KOPT-K1 (cell line): ENCODE data around the gene DMC1.
"Not testable (repeated sequence)": the region's sequence is repeated elsewhere in the genome, so short reads cannot be mapped to it uniquely, and the experiment has no call there.

Experiments
- H3K27ac ChIP-seq: fragments of 200-600 bp; sonication (generic); 2 replicates; pipeline ENCODE4 v1.5.1; 2016; ENCODE audit warnings: antibody characterized with exemption, mild to moderate bottlenecking, low read depth, low read length; ENCODE audit not compliant: poor library complexity, severe bottlenecking
- H3K36me3 ChIP-seq: fragments of 200-600 bp; sonication (generic); 2 replicates; pipeline ENCODE4 v1.5.1; 2017; ENCODE audit warnings: antibody characterized with exemption, mild to moderate bottlenecking, low read length, moderate library complexity; ENCODE audit not compliant: insufficient read depth
- H3K9me3 ChIP-seq: fragments of 200-600 bp; sonication (generic); 2 replicates; pipeline ENCODE4 v1.5.1; 2017; ENCODE audit warnings: antibody characterized with exemption, low read length, mild to moderate bottlenecking; ENCODE audit not compliant: insufficient read depth, poor library complexity, severe bottlenecking

Gene DMC1, protein sequence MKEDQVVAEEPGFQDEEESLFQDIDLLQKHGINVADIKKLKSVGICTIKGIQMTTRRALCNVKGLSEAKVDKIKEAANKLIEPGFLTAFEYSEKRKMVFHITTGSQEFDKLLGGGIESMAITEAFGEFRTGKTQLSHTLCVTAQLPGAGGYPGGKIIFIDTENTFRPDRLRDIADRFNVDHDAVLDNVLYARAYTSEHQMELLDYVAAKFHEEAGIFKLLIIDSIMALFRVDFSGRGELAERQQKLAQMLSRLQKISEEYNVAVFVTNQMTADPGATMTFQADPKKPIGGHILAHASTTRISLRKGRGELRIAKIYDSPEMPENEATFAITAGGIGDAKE

DNA sequence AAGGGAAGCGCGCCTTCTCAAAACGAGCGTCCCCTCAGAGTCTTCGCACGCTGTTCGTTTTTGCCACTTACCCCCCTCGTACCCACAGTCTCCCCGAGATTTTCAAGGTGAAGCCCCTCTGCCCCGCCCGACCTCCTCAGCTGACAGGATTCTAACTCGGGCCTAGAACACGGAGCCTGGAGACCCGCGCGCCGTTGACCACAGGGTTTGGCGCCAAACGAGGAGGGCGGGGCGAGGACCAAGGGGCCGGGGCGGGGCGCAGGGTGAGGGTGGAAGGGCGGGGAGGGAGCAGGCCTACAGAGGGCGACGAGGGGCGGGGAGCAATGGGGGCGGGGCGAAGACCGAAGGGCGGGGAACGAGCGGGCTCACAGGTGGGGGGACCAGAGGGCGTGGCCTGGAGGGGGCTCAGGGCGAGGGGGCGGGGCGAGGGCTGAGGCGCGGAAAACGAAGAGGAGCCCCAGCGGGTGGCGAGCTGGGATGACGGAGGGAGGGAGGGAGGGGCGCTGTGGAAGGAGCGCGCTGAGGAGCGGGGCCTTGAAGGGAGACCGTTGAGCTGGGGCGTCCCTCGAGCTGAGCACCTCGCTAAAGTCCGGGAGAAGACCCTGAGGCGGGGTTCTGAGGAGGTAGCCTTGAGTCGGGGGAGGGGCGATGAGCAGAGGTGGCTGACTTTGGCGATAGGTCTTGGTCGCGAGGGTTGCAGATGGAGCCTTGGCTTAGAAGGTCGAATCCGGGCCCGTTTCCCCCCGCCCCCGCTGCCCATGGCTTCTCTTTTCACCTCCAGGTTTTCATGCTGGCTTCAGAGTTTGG lies at the start of gene DMC1:
TSS of gene DMC1 (minus strand) at position 212 of the 807 bp plus-strand sequence. CDS start 1,927 bp downstream, outside the sequence.
- H3K27ac ChIP-seq: peak within 1 kb of the TSS; percentile 88
- no peaks in the 10 kb centered on the region for H3K9me3 ChIP-seq
- H3K36me3 ChIP-seq: 0 out of 2 replicates have a peak, but pooled peaks cover 18% of the 10 kb centered on the region

DNA sequence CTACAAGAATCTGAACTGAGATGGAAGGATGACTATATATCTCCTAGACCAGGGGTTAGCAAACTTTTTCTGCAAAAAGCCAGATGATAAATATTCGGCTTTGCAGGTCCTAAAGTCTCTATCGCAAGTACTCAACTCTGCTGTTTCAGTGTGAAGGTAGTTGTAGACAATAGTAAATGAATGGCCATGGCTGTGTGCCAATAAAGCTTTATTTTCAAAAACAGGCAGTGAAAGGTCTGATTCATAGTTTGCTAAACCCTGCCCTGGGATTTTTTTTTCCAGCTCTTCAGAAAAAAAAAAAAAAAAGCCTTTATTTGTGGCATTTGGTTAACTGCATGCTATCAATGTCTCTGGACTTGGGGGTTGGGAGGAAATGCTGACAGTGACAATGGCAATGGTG lies 48.7 kb upstream of the DMC1 start:
- Histone ChIP-seq H3K9me3 (peaks cover 8% of the 10 kb centered on the region), H3K36me3 (no peaks in the 10 kb centered on the region)

DNA sequence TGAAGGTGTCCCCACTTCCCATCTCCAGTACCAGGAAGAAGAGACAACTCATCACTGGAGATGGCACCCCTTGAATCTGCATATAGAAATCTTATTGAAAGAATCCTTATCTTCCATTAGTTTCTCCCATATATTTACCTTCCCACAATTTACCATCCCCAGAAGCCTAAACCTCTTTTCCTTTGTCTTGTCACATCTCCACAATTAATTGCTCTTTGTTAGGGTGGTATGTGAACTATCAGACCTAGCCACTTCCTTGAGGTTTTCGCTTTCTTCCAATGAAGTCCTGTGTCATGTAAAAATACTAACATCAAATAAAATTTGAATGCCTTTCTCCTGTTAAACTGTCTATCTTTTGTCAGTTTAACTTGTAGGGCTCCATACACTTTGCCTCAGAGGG lies 48.3 kb upstream of the DMC1 start:
- Histone ChIP-seq H3K36me3 (no peaks in the 10 kb centered on the region), H3K9me3 (peaks cover 8% of the 10 kb centered on the region), H3K27ac (no peak overlapping the region)

More for the DNA sequence above, 48.7 kb upstream of the DMC1 start:
- no peak overlapping the region for H3K27ac ChIP-seq

DNA sequence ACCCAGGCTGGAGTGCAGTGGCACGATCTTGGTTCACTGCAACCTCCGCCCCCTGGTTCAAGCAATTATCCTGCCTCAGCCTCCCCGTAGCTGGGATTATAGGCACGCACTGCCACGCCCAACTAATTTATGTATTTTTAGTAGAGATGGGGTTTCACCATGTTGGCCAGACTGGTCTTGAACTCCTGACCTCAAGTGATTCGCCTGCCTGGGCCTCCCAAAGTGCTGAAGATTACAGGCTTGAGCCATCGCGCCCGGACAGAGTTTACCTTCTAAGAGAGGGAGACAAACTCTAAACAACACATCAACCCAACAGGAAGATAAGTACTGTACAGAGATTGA lies 45.1 kb upstream of the DMC1 start:
- not testable (repeated sequence) for H3K27ac ChIP-seq, H3K36me3 ChIP-seq

DNA sequence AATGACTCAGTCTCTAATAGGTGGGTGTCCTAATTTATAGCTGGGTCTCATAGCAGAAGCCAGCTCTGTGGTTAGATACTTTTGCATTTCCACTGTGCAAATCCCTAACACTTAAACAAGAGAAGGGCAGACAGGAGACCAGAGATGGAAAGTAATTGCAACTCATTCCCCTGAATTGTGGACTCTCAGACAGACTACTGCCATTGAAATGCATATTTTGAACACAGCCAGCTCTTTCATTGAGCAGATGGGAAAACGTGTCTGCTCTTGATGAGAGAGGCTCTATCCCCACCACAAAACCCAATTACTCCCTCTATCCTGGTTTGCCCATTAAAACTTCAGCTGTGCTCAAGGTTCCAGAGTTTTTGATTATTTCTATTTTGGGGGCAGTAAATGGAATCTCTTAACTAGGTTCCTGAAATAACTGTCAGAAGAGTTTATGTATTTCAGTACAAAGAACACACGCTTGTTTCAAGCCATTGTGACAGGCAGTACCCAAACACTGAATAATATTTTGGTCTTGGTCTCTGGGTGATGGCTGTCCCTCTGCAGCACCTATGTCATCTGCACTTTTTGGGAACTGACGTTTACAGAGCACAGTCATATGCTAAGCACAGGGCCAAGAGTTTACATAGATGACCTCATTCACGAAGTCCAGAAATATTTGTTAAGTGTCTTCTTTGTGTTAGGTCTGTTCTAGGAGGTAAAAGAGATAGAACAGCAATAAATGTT lies 44.5 kb upstream of the DMC1 start:
- Histone ChIP-seq H3K9me3 (peaks cover 8% of the 10 kb centered on the region), H3K27ac (no peak overlapping the region), H3K36me3 (no peaks in the 10 kb centered on the region)

More for the DNA sequence above, 45.1 kb upstream of the DMC1 start:
- H3K9me3 ChIP-seq: not testable (repeated sequence)

DNA sequence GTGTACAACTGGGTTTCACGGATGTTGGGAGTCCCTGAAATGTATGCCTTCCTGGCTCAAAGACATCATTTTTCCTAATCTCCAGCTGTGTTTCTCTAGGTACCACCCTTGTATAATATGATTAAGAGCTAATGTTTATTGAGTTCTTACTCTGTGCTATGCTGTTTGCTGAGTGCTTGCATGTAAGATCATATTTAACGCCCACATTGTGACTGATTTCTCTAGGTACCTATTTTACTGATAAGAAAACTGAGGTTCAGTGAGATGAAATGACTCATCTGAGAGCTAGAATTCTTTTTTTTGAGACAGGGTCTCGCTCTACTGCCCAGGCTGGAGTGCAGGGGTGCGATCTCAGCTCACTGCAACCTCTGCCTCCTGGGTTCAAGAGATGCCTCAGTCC lies 43.6 kb upstream of the DMC1 start:
- H3K9me3 ChIP-seq: peaks cover 4% of the 10 kb centered on the region
- H3K36me3 ChIP-seq: no peaks in the 10 kb centered on the region
- no peak overlapping the region for H3K27ac ChIP-seq

DNA sequence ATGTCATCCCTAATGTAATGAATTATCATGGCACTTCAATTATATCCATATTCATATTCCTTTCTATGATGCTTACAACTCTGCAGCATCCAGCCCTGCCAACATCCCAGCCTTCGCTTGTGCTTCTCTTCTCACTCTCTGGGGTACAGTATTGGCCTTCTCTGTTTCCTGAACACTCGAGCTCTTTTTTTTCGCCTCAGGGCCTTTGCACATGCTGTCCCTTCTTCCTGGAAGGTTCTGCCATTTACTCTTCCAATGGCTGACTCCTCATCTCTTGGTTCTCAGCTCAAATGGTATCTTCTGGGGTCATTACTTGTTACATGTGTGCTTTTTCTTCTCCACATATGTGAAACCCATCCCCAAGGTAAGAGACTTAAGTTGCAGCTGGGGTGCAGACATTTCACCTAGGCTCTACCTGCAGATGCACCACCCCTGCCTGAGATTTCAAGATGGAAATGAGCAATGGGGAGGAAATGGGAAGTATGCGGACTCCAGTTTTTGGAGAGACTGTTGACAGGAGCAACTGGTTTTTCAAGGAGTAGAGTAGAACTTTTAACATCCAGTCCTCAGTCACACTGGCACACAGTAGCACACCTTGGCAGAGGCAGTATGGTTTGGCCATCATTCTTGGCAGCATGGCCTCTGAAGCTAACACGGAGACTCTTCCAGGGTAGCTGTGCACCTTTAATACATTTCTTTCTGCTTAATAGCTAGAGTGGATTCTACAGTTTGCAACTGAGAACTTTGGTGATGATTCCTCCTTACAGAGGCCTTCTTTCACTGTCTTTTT lies 42.4 kb upstream of the DMC1 start:
- H3K9me3 ChIP-seq: no peaks in the 10 kb centered on the region
- no peak overlapping the region for H3K27ac ChIP-seq
- H3K36me3 ChIP-seq: no peaks in the 10 kb centered on the region

DNA sequence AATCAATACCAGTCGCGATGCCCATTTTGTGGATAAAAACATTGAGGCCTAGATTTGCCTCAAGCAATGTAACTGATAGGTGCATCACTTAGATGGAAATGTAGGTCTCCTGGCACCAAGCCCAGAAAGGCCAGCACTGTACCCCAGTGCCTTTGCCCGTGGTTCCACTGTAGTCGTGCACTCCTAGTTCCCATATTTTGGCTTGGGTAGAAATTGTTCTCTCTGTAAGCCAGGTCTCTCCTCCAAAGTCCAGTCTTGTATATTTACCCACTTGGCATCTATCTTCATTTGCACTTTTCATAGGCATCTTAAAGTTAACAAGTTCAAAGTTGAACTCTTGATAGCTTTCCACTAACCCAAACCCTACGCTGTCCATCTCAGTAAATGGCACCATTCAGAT lies 41.6 kb upstream of the DMC1 start:
- Histone ChIP-seq H3K36me3 (no peaks in the 10 kb centered on the region), H3K27ac (no peak overlapping the region), H3K9me3 (no peaks in the 10 kb centered on the region)

DNA sequence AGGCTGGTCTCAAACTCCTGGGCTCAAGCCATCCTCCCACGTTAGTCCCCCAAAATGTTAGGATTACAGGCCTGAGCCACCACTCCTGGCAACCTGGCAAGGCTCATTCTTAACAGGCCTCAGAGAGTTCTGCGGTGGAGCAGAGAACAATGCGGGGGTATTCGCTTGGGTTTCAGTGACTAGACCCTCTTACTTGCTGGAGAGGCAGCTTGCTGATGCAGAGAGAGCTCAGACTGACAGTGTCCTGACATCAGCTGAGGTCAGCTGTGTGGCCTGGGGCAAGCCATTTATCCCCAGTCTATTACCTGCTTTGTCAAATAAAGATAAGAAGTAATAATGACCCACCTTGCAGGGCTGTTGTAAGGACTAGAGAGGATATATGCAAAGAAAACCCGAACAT lies 40.3 kb upstream of the DMC1 start:
- Histone ChIP-seq H3K27ac (no peak overlapping the region), H3K36me3 (no peaks in the 10 kb centered on the region), H3K9me3 (no peaks in the 10 kb centered on the region)

DNA sequence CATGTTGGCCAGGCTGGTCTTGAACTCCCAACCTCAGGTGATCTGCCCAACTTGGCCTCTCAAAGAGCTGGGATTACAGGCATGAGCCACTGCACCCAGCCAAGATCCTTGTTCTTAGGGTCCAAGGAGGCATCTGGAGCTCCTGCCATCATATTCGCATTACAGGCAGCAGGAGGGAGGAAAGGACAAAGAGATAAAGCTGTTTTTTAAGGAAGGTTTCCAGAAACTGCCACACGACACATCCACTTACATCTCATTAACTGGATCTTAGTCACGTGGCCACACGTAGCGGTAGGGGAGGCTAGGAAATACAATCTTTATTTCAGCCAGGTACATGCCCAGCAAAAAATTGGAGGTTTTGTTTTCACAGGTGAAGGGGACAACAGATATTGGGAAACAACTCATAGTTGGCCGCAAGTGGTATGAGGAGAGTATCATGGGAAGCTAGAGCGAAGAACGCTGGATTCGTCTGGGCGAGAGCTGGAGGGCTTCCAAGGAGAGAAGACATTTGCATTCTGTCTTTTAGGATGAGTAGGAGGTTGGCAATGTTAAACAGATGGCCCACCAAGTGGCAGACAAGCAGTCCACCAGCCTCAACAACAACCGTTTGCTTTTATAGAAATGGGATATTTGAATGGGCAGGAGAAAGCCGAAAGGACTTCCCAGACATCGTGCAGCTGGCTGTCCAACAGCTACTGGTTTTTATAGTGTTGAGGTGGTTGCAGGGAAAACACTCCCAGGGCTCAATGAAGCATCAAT lies 39.2 kb upstream of the DMC1 start:
- Histone ChIP-seq H3K9me3 (no peaks in the 10 kb centered on the region), H3K27ac (no peak overlapping the region), H3K36me3 (no peaks in the 10 kb centered on the region)

DNA sequence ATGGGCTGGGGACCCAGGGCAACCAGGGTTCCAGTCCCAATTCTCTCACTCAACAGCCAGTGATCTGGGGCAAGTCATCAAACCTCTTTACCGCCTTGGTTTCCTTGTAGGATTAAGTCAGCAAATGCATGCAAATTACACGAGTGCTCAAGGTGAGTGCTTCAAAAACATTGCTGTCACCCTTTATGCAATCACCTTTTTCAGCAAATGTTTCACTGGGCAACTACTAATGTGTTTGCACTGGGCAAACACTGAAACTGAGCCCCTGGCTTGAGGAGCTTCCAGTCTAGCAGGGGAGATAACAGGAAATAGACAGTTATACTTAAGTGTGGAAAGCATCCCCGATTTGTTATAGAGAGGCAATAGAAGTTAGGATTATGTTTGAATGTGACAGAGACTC lies 37.7 kb upstream of the DMC1 start:
- Histone ChIP-seq H3K27ac (no peak overlapping the region), H3K36me3 (no peaks in the 10 kb centered on the region), H3K9me3 (no peaks in the 10 kb centered on the region)

DNA sequence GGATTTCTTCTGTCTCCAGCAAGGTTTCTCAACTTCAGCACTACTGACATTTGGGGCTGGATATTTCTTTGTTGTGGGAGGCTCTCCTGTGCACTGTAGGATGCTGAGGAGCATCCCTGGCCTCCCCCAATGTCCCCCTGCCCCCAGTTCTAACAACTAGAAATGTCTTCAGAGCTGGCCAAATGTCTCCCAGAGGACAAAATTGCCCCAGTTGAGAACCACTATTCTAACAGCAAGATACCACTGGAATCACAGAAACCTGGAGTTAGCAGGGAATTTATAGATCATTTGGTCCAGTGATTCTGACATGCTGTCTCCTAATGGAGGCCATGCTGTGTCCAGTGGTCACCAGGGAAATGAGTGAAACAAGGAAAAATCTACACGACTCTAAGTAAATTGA lies 32.2 kb upstream of the DMC1 start:
- no peaks in the 10 kb centered on the region for H3K36me3 ChIP-seq
- H3K27ac ChIP-seq: no peak overlapping the region
- H3K9me3 ChIP-seq: no peaks in the 10 kb centered on the region

DNA sequence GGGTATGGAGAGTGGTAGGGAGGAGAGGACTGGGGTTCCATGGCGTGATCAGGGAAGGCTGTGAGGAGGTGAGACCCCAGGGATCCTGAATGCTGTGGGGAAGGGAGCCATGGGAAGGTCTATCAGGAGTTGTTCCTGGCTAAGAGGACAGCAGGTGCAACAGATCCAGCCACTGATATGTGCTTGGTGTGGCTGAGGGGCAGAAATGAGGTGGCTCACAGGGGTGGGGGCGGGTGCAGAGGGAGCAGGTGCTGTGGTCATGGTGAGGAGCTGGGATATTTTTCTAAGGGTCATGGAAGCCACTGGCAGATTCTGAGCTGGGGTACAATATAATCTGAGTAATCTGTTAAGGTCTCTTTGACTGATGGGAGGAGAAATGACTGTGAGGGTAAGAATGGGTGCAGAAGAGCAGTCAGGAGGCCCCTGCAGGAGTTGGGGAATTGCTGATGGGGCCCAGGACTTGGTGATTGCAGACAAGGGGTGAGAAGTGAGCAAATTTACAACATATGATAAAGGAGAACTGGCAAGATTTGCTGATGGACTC lies 31.3 kb upstream of the DMC1 start:
- no peak overlapping the region for H3K27ac ChIP-seq
- H3K9me3 ChIP-seq: no peaks in the 10 kb centered on the region
- no peaks in the 10 kb centered on the region for H3K36me3 ChIP-seq

DNA sequence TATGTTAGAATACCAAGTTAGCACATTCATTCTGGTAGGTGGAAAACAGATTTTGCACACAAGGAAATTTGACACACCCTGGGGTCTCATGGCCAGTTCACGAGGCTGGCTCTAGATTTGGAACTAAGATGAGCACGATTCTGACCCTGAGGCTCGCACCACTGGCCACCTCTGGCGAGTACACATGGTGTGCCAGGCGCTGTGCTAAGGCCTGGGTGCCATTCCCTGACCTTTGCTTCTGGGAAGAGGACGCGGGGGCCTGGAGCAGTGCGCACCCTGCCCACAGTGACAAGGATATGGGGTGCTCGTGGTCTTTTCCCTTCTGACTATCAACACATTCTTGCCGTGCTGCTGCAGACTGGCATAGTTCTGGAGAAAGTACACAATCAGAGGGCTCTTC lies 29.5 kb upstream of the DMC1 start:
- H3K27ac ChIP-seq: no peak overlapping the region
- no peaks in the 10 kb centered on the region for H3K9me3 ChIP-seq
- no peaks in the 10 kb centered on the region for H3K36me3 ChIP-seq
